HepG2 (cell line): ENCODE results near the gene OR2K2. TPM values are rescaled to one million over a fixed set of nuclear protein-coding genes. Genes with fewer than 3 reads are reported as not detected.

ENCODE experiments used
- JUND ChIP-seq: sonication (generic); formaldehyde crosslinking; IDR thresholded peaks from 2 replicates; pipeline ENCODE4 v1.8.0; 2022; ENCODE audit warnings: mild to moderate bottlenecking, missing genetic modification reagents
- KIAA2018 ChIP-seq: sonication (generic); formaldehyde crosslinking; IDR thresholded peaks from 2 replicates; pipeline ENCODE4 v1.5.0; 2020; ENCODE audit warnings: mild to moderate bottlenecking, missing genetic modification reagents, borderline replicate concordance
- PHF8 ChIP-seq: sonication (generic); formaldehyde crosslinking; IDR thresholded peaks from 2 replicates; pipeline ENCODE4 v1.5.0; 2020; ENCODE audit warnings: missing genetic modification reagents
- ZBTB7A ChIP-seq: sonication (generic); formaldehyde crosslinking; IDR thresholded peaks from 2 replicates; pipeline ENCODE4 v1.8.0; 2022; ENCODE audit warnings: mild to moderate bottlenecking, missing genetic modification reagents
- ZSCAN21 ChIP-seq: sonication (generic); formaldehyde crosslinking; IDR thresholded peaks from 2 replicates; pipeline ENCODE4 v1.8.0; 2022; ENCODE audit warnings: mild to moderate bottlenecking, missing genetic modification reagents, moderate library complexity, borderline replicate concordance
- polyA plus RNA-seq, 8 experiments: library from polyadenylated mRNA; depleted of rRNA in 3 of 8; stranded (reverse) in 7 of 8; unstranded in 1 of 8; fragments of >200 nt; fragmentation: Illumina TruSeq in 4 of 8; extraction: Trizol in 4 of 8; gene quantifications; 2 replicates each; pipeline versions ENCODE4 v1.2.1 to v1.2.3, GENCODE V29; 2011 to 2016; ENCODE audit warnings: low read depth in 4 of 8, missing spikeins in 1 of 8, mixed read lengths in 1 of 8; ENCODE audit not compliant: insufficient read depth in 1 of 8
- total RNA-seq, 5 experiments: library from RNA; depleted of rRNA; stranded (reverse); fragments of >200 nt; fragmentation: Illumina TruSeq; extraction: Trizol; gene quantifications; 2 replicates each; pipeline ENCODE4 v1.2.3, GENCODE V29; 2016; ENCODE audit warnings: low read depth in 1 of 5
- TF ChIP-seq, protein P1 (sequence below): IDR thresholded peaks from 2 replicates; pipeline ENCODE4 v1.6.1; 2016; ENCODE audit warnings: low read depth, control low read depth
- TF ChIP-seq, protein P2 (sequence below): sonication (generic); formaldehyde crosslinking; IDR thresholded peaks from 2 replicates; pipeline ENCODE4 v1.8.0; 2022; ENCODE audit warnings: mild to moderate bottlenecking, missing genetic modification reagents
- TF ChIP-seq, protein P3 (sequence below): sonication (generic); formaldehyde crosslinking; IDR thresholded peaks from 2 replicates; pipeline ENCODE4 v1.8.0; 2022; ENCODE audit warnings: low read depth, missing genetic modification reagents

OR2K2 gene
- total and polyA plus RNA-seq, 2 of the 13 experiments (the other 11 are each of a cell fraction or from before 2014, with no cell fraction given): not detected

DNA sequence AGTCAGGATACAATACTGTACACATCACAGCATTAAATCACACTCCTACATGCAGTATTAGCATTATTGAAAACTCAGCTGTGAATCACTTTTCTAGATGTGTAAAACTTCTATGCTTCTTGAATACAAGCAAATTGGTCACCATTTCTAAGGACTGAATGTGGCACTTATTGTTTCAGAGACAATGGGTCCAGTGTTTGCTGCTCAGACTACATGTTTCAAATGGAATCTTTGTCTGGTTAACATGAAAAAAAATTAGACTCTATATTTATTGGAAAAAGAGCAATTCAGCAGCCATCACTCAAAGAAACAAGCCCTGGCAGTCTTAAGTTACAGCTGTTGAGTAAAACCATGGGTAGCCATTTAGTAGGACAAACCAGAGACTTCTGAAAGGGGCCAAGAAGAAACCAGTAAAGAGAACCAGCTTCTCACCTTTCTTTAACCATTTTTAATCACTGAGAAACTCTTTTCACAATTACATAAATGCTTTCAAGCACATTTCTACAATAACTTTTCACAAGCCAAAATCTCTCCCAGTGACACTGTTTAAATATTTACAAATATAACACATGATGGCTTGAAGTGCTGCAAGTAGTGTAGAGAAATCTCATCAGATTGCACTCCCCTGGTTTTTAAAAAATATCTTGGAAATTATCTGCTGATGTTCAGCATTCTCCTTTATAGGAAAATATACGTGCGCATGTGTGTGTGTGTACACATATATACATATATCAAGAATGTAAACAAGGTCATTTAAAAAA, 35.2 kb downstream of the OR2K2 start (continued):
- TF ChIP-seq KIAA2018 (CRISPR knock-in tag) (no peak), ZBTB7A (CRISPR knock-in tag) (no peak), PHF8 (CRISPR knock-in tag) (no peak), JUND (no peak), ZSCAN21 (CRISPR knock-in tag) (no peak)
- TF ChIP-seq, protein P1, sequence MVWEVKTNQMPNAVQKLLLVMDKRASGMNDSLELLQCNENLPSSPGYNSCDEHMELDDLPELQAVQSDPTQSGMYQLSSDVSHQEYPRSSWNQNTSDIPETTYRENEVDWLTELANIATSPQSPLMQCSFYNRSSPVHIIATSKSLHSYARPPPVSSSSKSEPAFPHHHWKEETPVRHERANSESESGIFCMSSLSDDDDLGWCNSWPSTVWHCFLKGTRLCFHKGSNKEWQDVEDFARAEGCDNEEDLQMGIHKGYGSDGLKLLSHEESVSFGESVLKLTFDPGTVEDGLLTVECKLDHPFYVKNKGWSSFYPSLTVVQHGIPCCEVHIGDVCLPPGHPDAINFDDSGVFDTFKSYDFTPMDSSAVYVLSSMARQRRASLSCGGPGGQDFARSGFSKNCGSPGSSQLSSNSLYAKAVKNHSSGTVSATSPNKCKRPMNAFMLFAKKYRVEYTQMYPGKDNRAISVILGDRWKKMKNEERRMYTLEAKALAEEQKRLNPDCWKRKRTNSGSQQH (CRISPR knock-in tag): no peak
- TF ChIP-seq, protein P2, sequence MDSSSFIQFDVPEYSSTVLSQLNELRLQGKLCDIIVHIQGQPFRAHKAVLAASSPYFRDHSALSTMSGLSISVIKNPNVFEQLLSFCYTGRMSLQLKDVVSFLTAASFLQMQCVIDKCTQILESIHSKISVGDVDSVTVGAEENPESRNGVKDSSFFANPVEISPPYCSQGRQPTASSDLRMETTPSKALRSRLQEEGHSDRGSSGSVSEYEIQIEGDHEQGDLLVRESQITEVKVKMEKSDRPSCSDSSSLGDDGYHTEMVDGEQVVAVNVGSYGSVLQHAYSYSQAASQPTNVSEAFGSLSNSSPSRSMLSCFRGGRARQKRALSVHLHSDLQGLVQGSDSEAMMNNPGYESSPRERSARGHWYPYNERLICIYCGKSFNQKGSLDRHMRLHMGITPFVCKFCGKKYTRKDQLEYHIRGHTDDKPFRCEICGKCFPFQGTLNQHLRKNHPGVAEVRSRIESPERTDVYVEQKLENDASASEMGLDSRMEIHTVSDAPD: no peak
- TF ChIP-seq, protein P3, sequence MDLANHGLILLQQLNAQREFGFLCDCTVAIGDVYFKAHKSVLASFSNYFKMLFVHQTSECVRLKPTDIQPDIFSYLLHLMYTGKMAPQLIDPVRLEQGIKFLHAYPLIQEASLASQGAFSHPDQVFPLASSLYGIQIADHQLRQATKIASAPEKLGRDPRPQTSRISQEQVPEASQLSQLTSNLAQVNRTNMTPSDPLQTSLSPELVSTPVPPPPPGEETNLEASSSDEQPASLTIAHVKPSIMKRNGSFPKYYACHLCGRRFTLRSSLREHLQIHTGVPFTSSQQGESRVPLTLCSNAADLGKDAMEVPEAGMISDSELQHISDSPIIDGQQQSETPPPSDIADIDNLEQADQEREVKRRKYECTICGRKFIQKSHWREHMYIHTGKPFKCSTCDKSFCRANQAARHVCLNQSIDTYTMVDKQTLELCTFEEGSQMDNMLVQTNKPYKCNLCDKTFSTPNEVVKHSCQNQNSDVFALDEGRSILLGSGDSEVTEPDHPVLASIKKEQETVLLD (CRISPR knock-in tag): no peak
